NB4 (cell line): ENCODE data around the gene DSCAML1.

Experiments used
- POLR2A ChIP-seq: IDR thresholded peaks from 2 replicates; pipeline ENCODE4 v1.6.1; 2011; ENCODE audit warnings: mild to moderate bottlenecking; ENCODE audit not compliant: insufficient read length; ENCODE audit errors: extremely low read depth
- TF ChIP-seq, protein P1 (sequence below): IDR thresholded peaks from one replicate; pipeline ENCODE4 v1.5.1; 2012; ENCODE audit warnings: low read depth, low read length

DNA sequence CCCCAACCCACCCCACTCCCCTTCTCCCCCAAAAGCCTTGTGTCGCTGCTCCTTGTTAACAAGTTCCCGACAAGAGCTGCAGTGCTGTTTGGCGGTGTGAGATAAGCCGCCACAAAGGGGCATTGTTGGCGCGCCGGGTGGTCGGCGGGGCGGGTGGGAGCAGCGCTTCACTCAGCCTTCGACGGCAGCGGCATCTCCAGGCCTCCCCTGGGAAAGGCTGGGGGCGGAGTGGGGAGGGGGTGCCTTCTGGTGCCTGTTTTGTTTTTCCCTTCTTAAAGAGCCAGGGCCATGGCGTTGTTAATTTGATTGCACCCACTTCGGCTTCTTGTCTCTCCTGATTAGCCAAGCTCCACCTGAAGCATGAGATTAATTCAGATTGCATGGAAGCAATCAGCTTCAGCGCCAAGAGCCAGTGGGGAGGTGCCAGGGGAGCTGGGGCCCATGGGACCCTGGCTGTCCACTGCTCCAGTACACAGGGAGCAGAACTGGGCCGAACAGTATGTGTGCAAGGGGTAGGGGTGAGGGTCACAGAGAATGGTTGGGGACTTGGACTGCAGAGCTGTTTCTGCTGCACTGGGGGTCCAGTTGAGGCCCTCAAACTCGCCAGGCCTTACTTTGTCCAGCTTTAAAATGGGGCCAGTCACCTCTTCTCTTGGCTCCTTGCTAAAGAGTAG is 304.3 kb downstream of the DSCAML1 start:
- TF ChIP-seq, protein P1, sequence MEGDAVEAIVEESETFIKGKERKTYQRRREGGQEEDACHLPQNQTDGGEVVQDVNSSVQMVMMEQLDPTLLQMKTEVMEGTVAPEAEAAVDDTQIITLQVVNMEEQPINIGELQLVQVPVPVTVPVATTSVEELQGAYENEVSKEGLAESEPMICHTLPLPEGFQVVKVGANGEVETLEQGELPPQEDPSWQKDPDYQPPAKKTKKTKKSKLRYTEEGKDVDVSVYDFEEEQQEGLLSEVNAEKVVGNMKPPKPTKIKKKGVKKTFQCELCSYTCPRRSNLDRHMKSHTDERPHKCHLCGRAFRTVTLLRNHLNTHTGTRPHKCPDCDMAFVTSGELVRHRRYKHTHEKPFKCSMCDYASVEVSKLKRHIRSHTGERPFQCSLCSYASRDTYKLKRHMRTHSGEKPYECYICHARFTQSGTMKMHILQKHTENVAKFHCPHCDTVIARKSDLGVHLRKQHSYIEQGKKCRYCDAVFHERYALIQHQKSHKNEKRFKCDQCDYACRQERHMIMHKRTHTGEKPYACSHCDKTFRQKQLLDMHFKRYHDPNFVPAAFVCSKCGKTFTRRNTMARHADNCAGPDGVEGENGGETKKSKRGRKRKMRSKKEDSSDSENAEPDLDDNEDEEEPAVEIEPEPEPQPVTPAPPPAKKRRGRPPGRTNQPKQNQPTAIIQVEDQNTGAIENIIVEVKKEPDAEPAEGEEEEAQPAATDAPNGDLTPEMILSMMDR = no peak
- no peak for TF ChIP-seq POLR2A
